Measurements from ENCODE around the gene RPA1.

GRCh38 chr17:1904273-1905182 is 74.7 kb downstream of the RPA1 start:
- TF ChIP-seq CTCF (conservative IDR thresholded peaks at IDR 0.05) (no peak), EZH2 (IDR thresholded peaks at IDR 0.05; ENCODE audit: low read depth) (no peak)

Data from PC-9 (cell line).